Parathyroid adenoma (tissue), 2 donors: Measurements from ENCODE around the gene CIAO3.

Experiments
- H2AFZ ChIP-seq: fragments of 300-600 bp; sonication (generic); one replicate; pipeline ENCODE4 v1.7.0; 2017; ENCODE audit warnings: antibody characterized with exemption, mild to moderate bottlenecking
- H3K27ac ChIP-seq: fragments of 300-600 bp; sonication (generic); one replicate; pipeline ENCODE4 v1.7.0; 2017
- H3K27me3 ChIP-seq: fragments of 300-600 bp; sonication (generic); one replicate; pipeline ENCODE4 v1.7.0; 2017; ENCODE audit warnings: low read length; ENCODE audit not compliant: control insufficient read depth, insufficient read depth
- H3K36me3 ChIP-seq: fragments of 300-600 bp; sonication (generic); one replicate; pipeline ENCODE4 v1.7.0; 2017; ENCODE audit warnings: low read length; ENCODE audit not compliant: control insufficient read depth, insufficient read depth
- H3K4me1 ChIP-seq: fragments of 300-600 bp; sonication (generic); one replicate; pipeline ENCODE4 v1.7.0; 2017; ENCODE audit warnings: control low read depth
- H3K4me2 ChIP-seq: fragments of 300-600 bp; sonication (generic); one replicate; pipeline ENCODE4 v1.7.0; 2017; ENCODE audit warnings: low read length
- H3K4me3 ChIP-seq: fragments of 300-600 bp; sonication (generic); one replicate; pipeline ENCODE4 v1.7.0; 2017; ENCODE audit warnings: low read depth, low read length
- H3K79me2 ChIP-seq: fragments of 300-600 bp; sonication (generic); one replicate; pipeline ENCODE4 v1.7.0; 2017; ENCODE audit warnings: control low read depth
- H3K9ac ChIP-seq: fragments of 300-600 bp; sonication (generic); one replicate; pipeline ENCODE4 v1.7.0; 2017; ENCODE audit warnings: mild to moderate bottlenecking
- H3K9me3 ChIP-seq: fragments of 300-600 bp; sonication (generic); one replicate; pipeline ENCODE4 v1.7.0; 2017; ENCODE audit warnings: low read length; ENCODE audit not compliant: control insufficient read depth
- TF ChIP-seq, protein P1 (sequence below): fragments of 300-600 bp; sonication (generic); IDR thresholded peaks from one replicate; pipeline ENCODE4 v1.7.0; 2017; ENCODE audit warnings: antibody characterized with exemption, mild to moderate bottlenecking
- donor health status: primary hyperparathyroidism.

Gene CIAO3

GRCh38 chr16:725041-725376 is 15.8 kb downstream of the CIAO3 start:
- TF ChIP-seq, protein P1, sequence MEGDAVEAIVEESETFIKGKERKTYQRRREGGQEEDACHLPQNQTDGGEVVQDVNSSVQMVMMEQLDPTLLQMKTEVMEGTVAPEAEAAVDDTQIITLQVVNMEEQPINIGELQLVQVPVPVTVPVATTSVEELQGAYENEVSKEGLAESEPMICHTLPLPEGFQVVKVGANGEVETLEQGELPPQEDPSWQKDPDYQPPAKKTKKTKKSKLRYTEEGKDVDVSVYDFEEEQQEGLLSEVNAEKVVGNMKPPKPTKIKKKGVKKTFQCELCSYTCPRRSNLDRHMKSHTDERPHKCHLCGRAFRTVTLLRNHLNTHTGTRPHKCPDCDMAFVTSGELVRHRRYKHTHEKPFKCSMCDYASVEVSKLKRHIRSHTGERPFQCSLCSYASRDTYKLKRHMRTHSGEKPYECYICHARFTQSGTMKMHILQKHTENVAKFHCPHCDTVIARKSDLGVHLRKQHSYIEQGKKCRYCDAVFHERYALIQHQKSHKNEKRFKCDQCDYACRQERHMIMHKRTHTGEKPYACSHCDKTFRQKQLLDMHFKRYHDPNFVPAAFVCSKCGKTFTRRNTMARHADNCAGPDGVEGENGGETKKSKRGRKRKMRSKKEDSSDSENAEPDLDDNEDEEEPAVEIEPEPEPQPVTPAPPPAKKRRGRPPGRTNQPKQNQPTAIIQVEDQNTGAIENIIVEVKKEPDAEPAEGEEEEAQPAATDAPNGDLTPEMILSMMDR, result no peak
- Histone ChIP-seq H3K4me2 (no peak overlapping the region), H3K9ac (no peak overlapping the region), H3K4me3 (no peak overlapping the region), H2AFZ (no peak overlapping the region), H3K4me1 (peaks cover 10% of the 10 kb centered on the region), H3K9me3 (no peaks in the 10 kb centered on the region), H3K36me3 (no peaks in the 10 kb centered on the region), H3K27me3 (no peaks in the 10 kb centered on the region), H3K27ac (no peak overlapping the region), H3K79me2 (no peaks in the 10 kb centered on the region)

GRCh38 chr16:724188-725040 is 16.4 kb downstream of the CIAO3 start:
- no peaks in the 10 kb centered on the region for H3K36me3 ChIP-seq
- H3K4me2 ChIP-seq, result no peak overlapping the region
- TF ChIP-seq, protein P1, result no peak
- no peak overlapping the region for H3K27ac ChIP-seq
- no peaks in the 10 kb centered on the region for H3K9me3 ChIP-seq
- H3K27me3 ChIP-seq, result no peaks in the 10 kb centered on the region
- H3K9ac ChIP-seq, result no peak overlapping the region
- H3K79me2 ChIP-seq, result no peaks in the 10 kb centered on the region
- H3K4me1 ChIP-seq, result peaks cover 14% of the 10 kb centered on the region
- no peak overlapping the region for H2AFZ ChIP-seq
- no peak overlapping the region for H3K4me3 ChIP-seq

GRCh38 chr16:723695-724094 is 17.1 kb downstream of the CIAO3 start:
- Histone ChIP-seq H3K9ac (no peak overlapping the region), H3K27me3 (no peaks in the 10 kb centered on the region), H3K27ac (no peak overlapping the region), H3K4me1 (peaks cover 19% of the 10 kb centered on the region), H2AFZ (no peak overlapping the region), H3K4me3 (no peak overlapping the region), H3K9me3 (no peaks in the 10 kb centered on the region), H3K4me2 (no peak overlapping the region), H3K36me3 (no peaks in the 10 kb centered on the region), H3K79me2 (no peaks in the 10 kb centered on the region)
- TF ChIP-seq, protein P1, result no peak

DNA sequence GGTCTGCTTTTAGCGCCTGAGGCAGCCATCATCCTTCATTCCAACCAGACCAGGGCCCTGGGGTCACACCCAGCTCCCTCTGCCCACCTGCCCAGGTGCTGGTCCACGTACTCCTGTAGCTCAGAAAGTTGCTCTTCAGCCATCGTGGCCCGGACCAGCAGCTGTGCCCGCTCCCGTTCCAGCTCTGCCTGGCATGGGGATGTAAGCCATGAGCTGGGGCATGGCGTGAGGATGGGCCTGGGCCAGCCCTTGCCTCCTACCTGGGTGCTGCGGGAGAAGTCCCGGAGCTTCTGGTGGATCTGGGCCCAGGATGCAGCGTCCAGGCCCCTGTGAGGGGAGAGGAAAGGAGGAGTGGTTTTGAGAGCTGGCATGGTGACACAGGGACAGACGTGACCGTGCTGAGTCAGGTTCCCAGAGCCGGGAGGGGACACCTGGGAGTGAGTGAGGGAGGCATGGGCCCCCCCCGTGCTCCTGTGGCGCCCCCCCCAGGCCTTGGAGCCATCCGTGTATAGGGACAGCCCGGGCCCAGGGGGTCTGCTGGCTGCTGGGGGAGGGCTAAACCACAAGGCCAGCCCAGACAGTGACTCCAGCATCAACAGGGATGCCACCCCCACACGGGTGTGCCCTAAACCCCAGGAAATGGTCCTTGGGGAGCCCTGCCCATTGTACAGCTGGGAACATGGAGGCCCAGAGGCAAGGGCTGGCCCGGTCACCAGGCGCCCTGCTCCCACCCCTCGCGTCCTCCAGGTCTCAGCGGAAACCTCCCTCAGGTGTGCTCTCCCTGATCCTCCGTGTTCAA is 17.8 kb downstream of the CIAO3 start:
- no peak overlapping the region for H2AFZ ChIP-seq
- no peak overlapping the region for H3K4me2 ChIP-seq
- peaks cover 19% of the 10 kb centered on the region for H3K4me1 ChIP-seq
- no peaks in the 10 kb centered on the region for H3K79me2 ChIP-seq
- no peaks in the 10 kb centered on the region for H3K36me3 ChIP-seq
- H3K4me3 ChIP-seq, result no peak overlapping the region
- H3K9me3 ChIP-seq, result no peaks in the 10 kb centered on the region
- no peak overlapping the region for H3K27ac ChIP-seq
- TF ChIP-seq, protein P1, result no peak
- H3K9ac ChIP-seq, result no peak overlapping the region
- H3K27me3 ChIP-seq, result no peaks in the 10 kb centered on the region
